HG03520 (cell line): Measurements from ENCODE around the gene LRP4.
A peak's percentile ranks its signal among the peaks of the same experiment; 100 is the strongest.
"Not testable (repeated sequence)": the region's sequence is repeated elsewhere in the genome, so short reads cannot be mapped to it uniquely, and the experiment has no call there.

Source experiments
- ATAC-seq: cut with Tn5 transposase; IDR thresholded peaks from one replicate; pipeline ENCODE4 v1.9.1; 2021; ENCODE audit warnings: mild to moderate bottlenecking, moderate library complexity; ENCODE audit not compliant: unreplicated experiment

LRP4 gene, protein sequence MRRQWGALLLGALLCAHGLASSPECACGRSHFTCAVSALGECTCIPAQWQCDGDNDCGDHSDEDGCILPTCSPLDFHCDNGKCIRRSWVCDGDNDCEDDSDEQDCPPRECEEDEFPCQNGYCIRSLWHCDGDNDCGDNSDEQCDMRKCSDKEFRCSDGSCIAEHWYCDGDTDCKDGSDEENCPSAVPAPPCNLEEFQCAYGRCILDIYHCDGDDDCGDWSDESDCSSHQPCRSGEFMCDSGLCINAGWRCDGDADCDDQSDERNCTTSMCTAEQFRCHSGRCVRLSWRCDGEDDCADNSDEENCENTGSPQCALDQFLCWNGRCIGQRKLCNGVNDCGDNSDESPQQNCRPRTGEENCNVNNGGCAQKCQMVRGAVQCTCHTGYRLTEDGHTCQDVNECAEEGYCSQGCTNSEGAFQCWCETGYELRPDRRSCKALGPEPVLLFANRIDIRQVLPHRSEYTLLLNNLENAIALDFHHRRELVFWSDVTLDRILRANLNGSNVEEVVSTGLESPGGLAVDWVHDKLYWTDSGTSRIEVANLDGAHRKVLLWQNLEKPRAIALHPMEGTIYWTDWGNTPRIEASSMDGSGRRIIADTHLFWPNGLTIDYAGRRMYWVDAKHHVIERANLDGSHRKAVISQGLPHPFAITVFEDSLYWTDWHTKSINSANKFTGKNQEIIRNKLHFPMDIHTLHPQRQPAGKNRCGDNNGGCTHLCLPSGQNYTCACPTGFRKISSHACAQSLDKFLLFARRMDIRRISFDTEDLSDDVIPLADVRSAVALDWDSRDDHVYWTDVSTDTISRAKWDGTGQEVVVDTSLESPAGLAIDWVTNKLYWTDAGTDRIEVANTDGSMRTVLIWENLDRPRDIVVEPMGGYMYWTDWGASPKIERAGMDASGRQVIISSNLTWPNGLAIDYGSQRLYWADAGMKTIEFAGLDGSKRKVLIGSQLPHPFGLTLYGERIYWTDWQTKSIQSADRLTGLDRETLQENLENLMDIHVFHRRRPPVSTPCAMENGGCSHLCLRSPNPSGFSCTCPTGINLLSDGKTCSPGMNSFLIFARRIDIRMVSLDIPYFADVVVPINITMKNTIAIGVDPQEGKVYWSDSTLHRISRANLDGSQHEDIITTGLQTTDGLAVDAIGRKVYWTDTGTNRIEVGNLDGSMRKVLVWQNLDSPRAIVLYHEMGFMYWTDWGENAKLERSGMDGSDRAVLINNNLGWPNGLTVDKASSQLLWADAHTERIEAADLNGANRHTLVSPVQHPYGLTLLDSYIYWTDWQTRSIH (N-terminal part only)

DNA sequence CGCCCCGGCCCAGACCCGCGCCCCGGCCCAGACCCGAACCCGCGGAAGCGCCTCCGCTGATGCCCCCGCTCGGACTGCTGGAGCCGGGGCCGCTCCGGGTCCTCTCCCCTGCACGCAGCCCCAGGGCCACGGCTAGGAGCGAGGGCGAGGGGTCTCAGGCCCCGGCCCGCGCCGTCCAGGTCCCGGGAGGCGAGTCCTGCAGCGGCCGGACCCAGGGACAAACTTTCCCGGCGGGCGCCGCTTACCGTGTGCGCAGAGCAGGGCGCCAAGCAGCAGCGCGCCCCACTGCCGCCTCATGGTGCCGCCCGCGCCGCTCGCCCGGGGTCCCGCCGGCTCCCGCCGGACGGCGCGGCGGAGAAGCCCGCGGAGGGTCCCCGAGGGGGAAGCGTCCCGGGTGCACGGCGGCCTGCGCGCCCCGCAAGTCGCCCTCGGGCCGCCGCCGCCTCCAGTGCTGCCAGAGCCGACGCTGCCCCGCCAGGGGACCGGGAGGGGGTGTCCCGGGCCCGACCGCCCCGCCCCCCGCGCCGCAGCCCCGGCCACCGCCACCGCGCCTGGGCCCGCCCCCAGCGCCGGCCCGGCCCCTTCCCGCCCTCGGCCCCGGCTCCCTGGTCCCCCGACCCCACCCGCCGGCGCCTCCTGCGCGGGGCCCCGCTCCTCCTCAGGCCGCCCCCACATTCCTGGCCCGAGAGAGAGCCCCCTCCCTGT, at the start of gene LRP4:
LRP4 (minus strand) TSS at position 468 of the 705 bp plus-strand sequence; CDS start at position 297, 171 bp downstream.
- ATAC-seq = peak; percentile 44

DNA sequence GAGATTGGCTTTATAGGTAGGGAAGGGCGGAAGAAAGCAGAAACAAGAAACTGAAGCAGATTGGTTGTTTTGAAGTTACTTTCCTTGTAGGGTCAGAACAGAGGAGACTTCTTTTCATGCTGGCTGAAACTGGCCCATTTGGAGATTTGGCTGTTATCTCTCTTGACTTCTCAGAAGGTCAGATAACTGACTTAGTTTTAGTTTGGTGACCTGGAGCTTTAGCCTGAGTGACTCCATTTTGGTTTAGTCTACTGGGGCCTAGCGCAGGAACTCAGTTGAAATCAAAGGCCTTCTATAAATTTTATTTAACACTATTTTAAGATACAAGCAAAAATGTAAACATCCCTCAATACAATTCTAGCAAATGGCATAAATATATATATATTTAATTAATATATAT, 49.6 kb upstream of the LRP4 start:
- no peak for ATAC-seq

DNA sequence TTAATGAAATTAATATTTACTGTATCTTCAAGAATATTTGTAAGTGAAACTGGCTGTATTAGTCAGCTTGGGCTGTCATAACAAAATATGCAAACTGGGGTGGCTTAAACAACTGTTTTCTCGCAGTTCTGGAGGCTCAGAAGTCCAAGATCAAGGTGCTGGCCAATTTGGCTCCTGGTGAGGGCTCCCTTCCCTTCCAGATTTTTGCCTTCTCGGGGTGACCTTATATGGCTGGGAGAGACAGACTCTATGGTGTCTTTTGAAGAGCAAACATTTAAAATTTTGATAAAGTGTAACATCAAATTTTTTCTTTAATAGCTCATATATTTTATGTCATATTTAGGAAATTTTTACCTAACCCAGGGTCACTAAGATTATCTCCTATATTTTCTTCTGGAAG, 48.4 kb upstream of the LRP4 start:
- ATAC-seq = no peak

DNA sequence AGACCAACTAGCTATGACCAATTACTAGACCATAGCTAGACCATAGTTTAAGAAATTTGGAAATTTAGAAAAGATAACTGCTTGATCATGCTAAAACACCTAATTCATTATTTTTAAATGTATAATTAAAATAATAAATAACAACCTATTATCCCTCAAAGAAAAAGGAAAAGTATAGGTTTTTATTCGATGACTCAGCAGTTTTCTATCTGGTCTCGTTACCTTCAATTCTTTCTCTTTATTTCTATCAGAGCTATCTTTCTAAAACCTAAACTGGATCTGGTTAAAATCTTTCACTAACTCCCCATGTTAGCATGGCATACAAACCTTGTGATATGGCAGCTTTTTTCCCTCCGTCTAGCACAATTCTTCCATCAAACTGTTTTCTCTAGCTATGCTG, 45.5 kb upstream of the LRP4 start:
- no peak for ATAC-seq

DNA sequence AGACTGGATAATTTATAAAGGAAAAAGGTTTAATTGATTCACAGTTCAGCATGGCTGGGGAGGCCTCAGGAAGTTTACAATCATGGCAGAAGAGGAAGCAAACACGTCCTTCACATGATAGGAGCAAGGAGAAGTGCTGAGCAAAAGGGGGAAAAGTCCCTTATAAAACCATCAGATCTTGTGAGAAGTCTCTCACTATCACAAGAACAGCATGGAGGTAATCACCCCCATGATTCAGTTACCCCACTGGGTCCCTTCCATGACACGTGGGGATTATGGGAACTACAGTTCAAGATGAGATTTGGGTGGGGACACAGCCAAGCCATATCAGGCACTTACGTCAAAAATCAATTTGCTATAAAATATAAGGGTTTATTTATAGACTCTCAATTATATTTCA, 43.5 kb upstream of the LRP4 start:
- ATAC-seq = not testable (repeated sequence)

DNA sequence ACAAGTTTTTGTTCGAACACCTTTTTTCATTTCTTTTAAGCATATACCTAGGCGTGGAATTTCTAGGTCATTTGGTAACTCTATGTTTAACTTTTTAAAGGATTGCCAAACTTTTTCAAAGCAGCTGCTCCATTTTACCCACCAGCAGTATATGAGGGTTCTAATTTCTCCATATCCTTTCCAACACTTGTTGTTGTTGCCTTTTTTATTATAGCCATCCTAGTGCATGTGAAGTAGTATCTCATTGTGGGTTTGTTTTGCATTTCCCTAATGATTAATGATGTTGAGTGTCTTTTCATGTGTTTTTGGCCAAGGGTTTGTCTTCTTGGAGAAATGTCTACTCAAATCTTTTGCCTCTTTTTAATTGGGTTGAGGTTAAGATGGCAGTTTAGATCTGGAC, 42.7 kb upstream of the LRP4 start:
- ATAC-seq = no peak

DNA sequence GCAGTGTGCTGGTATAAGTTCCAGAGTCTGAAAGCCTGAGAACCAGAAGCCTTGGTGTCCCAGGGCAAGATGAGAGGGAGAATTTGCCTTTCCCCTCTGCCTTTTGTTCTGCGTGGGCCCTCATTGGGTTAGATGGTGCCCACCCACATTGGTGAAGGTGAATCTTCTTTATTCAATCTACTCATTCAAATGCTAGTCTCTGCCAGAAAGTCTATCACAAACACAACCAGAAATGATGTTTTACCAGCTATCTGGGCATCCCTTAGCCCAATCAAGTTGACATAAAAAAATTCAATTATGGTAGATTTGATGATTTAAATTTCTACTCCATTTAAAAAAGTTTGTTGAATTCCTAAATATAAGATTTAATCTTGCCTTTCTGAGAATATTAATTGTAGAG, 40.4 kb upstream of the LRP4 start:
- ATAC-seq = no peak

DNA sequence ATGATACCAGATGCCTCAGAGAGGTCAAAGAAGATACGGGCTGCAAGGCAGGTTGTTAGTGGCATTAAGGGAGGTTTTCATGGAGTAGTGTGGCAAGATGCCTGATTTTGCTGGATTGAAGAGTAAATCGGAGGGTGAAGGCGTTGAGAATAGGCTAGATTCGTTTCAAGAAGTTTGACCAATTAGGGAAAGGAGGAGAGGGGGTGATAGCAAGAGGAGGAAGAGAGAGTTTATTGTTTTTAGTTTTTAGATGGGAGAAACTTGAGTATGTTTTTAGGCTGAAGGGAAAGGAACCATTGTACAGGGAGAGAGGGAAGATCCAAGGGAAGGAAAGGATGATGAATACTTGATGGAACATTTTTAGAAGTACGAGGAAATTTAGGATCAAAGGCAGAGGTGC, 34.7 kb upstream of the LRP4 start:
- ATAC-seq = no peak

DNA sequence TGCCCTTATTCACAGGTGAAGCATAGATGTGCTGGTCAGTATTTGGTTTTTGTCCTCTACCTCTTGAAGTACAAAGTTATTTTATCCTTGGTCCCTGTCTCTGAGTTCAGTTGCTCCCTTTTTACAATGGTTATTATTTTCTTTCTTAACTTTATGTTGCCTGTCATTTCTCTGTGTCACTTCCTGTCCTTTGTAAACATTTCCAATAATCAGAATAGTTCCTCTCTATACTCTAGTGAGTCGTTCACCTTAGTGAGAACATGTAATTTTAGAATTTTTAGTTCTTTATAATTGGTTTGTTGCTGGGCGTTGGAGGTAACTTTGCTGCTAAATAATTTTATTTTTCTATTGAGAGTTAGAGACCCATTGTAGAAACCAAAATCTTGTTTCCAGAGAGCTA, 34.2 kb upstream of the LRP4 start:
- ATAC-seq = no peak

DNA sequence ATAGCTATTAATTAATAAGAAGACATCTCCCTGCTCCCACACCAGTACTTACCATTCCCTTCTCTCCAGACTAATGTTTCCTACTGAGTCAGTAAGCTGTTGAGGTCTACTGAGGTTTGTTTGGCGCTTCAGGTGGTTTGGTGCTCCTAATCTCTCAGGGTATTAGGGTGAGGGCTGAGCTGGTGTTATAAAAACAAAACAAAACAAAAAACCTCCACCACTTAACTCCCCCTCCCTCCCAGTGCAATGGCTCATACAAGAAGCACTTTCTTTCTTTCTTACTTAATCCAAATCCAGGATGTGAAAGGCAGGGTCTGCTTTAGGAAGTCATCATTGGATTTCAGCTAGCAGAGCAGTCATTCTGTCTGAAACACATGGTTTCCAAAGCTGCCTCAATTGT, 33.5 kb upstream of the LRP4 start:
- ATAC-seq = no peak

DNA sequence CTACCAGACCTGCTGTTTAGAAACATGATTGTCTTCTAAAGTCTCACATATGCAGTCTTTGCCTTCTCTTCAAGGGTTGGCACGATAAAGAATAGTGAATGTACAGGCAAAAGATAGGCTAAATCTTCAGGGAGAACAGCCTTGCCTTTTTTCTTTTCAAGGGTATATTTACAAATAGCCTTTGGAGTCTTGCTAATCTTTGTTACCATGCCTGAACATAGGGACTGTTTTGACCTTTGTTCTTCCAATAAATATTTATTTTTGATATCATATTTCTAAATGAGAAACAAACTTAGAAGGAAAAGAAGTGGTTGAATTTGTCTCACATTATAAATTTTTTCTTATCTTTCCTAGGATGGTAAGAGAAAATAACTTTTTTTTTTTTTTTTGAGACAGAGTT, 30.9 kb upstream of the LRP4 start:
- no peak for ATAC-seq

DNA sequence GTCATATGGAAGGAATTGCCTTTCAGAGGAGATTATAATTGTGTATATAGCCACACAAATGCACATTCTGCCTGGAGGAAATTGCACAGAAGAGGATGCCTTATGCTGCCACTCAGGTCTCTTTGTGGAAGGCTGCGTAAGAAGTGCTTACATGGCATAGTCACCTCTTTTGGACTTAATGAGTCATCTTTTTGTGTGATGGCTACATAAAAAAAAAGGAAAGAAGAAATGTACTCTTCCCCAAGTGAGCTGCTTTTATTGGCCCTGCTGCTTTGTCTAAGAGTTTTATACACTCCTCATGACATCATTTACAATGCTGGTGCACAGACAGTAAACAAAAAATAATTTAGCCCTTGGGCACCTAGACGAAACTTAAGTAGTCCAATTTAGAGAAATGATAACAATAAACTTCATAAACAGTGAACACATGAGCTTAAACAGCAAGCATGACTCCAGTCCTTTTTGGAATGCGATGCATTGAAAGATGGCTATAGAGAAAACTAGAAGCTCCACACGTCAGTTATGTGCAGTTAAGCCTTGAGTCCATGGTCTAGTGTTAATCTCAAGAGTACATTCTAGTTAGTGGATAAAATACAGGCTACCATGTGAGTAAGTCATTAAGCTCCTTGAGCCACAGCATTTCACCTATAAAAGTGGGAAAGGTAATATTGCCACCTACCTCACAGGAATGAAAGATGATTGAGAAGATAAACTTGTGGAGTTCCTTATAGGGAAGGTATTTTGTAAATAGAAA, 30.2 kb upstream of the LRP4 start:
- ATAC-seq = no peak

DNA sequence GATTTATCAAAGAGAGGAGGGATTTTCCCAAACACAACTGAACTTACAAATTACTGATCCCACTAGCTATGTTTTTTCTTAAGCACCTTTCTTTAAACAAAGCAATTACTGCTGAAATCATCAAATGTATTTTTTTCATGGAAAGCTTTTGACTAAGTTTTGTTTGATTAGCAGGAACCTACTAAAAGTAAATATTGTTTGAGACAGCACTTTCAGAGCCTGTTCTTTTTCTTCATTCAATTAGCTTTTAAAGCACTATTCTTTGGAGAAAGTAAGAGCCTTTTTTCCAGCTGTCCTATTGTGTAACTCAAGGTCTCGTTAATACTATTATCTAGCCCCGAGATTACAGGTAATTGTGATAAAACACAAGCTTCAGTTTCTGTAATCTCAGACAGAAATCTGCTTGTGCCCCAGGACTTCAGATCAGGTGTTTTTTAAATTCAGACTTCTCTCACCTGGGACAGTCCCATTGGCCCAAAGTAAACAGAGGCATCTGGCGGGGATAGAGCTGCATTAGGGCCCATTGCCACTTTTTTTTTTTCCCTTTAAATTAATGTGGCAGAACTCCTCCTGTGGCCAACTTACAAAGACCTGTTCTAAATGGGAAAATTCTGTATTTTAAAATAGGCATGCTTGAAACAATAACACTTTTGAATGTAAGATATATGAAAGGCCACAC, 29.2 kb upstream of the LRP4 start:
- no peak for ATAC-seq

DNA sequence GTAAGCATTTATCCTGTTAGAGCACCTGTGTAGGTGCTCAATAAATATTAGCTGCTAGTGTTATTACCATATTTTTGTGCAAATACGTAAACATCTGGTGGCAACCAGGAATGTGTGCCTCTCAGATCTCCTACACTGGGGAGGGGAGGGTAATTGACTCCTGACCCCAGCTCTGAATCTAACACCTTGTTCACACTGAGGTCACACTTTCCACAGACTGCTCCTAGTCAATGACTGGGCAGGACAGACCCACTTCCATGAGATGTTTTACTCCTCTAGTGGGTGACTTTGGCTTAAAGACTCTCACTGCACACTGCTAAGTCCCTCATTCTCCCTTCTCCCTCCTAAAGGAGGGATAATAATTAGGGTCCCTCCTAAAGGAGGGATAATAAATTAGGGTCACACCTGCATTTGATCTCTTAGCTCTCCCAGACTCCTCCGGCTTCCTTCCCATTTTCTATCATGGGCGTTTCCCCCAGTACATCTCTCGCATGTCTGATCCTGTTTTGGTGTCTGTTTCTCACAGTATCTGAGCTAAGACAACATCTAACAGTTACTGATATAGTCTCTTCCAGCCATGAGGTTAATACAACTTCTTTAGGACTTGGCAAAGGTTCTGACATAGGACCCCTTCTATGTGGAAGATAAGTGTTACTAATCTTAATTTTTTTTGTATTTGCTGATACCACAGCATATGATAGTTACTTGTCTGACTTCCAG, 26.2 kb upstream of the LRP4 start:
- no peak for ATAC-seq

DNA sequence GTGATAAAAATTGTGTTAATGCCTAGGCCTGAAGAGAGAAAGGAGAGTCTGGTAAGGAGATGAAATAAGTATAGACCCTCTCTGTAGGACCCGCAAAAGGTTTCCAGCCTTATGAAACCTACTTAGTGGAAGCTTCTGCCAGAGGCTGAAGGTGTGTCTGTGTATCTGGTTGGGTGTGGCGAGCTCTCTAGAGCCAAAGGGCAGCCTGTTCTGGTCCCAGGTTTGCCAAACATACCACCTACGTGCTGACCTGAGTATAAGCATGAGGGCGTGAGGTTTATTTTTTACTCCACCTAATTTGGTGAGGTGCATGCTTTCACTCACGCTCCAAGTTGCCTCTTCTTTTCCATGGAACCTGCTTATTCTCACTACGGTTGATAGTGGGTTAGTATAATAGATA, 23.8 kb upstream of the LRP4 start:
- no peak for ATAC-seq

DNA sequence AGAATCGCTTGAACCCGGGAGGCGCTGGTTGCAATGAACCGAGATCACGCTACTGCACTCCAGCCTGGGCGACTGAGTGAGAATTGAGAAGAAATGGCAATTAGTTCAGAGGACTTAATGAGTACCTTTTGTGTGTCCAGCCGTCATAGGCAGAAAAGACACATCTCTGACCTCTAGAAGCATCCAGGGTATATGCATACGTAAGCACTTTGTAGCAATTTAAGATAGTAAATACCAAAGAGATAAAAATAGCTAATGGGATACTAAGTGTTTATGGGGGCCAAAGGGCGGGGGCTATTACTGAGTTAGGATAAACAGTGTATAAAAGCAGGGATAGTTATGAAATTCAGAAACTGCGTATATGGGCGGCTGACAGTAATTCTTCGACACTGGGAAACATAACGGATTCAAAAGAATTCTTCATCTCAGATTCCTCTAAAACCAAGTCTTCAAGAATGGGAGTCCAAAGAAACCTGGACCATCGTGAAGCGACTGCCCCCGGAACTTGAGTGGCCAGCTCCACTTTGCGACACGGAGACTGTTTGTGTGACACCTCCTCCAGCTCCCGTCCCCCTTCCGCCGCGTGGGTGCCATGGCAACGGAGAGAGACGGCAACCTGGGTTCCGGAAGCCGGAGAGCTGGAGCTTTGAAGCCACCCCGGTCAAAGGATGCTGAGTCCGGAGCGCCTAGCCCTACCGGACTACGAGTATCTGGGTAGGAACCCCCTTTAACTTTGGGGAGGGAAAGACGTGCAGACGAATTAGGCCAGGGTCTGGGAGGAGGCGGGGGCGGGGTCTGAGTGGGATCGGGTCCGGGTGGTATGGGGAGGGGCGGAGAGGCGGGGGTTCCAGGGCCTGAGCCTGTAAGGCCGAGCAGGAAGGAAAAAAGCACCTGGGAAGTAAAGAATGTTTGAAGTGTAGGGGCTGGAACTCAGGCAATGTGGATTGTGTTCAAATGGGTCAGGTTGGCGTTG, 18.1 kb upstream of the LRP4 start, which contains the start of gene CSTPP1:
CSTPP1 (plus strand) TSS at position 624 of the 973 bp plus-strand sequence; CDS start at position 669, 45 bp downstream.
- peak; percentile 95 for ATAC-seq

DNA sequence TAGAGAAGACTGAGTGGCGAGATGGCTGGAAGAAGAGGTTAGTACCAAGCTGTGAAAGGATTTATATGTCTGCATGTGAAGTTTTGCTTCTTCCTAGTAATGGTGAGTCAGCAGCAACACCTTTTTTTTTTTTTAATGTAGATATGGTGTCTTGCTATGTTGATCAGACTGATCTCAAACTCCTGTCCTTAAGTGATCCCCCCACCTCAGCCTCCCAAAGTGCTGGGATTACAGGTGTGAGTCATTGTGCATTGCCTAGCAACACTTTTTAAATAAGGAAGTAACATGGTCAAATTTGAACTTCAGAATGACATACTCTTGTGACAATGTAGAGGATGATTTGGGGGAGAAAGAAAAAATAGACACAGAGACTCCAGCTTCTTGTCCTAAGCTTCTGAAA, 11.7 kb upstream of the LRP4 start:
- no peak for ATAC-seq
